Measurements from ENCODE around the gene LEO1. TPM values are rescaled to one million over a fixed set of nuclear protein-coding genes. Genes with fewer than 3 reads are reported as not detected.
A peak's percentile ranks its signal among the peaks of the same experiment; 100 is the strongest.

Gene LEO1
- total and polyA plus RNA-seq, 2 of the 13 experiments (the other 11 are each of a cell fraction or from before 2014, with no cell fraction given): 17.0 to 60.3 TPM

DNA sequence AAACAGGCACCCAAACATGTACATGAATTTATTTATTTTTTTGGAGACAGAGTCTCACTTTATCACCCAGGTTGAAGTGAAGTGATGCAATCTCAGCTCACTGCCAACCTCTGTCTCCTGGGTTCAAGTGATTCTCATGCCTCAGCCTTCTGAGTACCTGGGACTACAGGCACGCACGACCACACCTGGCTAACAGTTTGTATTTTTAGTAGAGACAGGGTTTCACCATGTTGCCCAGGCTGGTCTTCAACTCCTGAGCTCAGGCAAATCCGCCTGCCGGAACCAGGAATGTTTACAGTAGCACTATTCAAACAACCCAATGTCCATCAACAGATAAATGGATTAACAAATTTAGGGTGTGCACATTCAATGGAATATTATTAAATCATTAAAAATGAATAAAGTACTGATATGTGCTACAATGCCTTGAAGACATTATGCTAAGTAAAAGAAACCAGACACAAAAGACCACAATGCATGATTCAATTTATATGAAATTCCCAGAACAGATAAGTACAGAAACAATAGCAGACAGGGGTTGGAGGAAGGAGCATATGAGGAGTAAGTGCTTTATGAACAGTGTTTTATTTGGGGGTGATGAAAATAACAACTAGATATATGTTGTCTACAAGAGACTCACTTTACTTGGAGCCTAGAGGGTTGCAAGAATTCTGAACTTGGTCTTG is 1.3 kb downstream of the LEO1 start (continued):
- TF ChIP-seq, protein P1, sequence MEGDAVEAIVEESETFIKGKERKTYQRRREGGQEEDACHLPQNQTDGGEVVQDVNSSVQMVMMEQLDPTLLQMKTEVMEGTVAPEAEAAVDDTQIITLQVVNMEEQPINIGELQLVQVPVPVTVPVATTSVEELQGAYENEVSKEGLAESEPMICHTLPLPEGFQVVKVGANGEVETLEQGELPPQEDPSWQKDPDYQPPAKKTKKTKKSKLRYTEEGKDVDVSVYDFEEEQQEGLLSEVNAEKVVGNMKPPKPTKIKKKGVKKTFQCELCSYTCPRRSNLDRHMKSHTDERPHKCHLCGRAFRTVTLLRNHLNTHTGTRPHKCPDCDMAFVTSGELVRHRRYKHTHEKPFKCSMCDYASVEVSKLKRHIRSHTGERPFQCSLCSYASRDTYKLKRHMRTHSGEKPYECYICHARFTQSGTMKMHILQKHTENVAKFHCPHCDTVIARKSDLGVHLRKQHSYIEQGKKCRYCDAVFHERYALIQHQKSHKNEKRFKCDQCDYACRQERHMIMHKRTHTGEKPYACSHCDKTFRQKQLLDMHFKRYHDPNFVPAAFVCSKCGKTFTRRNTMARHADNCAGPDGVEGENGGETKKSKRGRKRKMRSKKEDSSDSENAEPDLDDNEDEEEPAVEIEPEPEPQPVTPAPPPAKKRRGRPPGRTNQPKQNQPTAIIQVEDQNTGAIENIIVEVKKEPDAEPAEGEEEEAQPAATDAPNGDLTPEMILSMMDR (CRISPR knock-in tag; IDR thresholded peaks at IDR 0.05): no peak
- TF ChIP-seq XBP1 (CRISPR knock-in tag; IDR thresholded peaks at IDR 0.05) (no peak), ZNF121 (CRISPR knock-in tag; IDR thresholded peaks at IDR 0.05) (0 out of 2 replicates have a peak, but pooled peaks have one; percentile 12), FOXM1 (CRISPR knock-in tag; IDR thresholded peaks at IDR 0.05) (no peak), CHD2 (IDR thresholded peaks at IDR 0.05; ENCODE audit: low read depth, low read length) (no peak), ZBTB20 (CRISPR knock-in tag; IDR thresholded peaks at IDR 0.05; ENCODE audit: borderline replicate concordance, low read depth) (no peak), AHR (CRISPR knock-in tag; IDR thresholded peaks at IDR 0.05) (no peak), GABPA (IDR thresholded peaks at IDR 0.05; ENCODE audit: low read depth, low read length) (no peak), GABPA (CRISPR knock-in tag; IDR thresholded peaks at IDR 0.05; ENCODE audit: low read depth) (0 out of 2 replicates have a peak, but pooled peaks have one; percentile 13), BRD4 (CRISPR knock-in tag; IDR thresholded peaks at IDR 0.05) (no peak), ZNF556 (CRISPR knock-in tag; IDR thresholded peaks at IDR 0.05; ENCODE audit: borderline replicate concordance) (no peak), PAF1 (CRISPR knock-in tag; IDR thresholded peaks at IDR 0.05) (no peak), MAZ (IDR thresholded peaks at IDR 0.05; ENCODE audit: borderline replicate concordance, low read depth, low read length) (no peak), MAZ (CRISPR knock-in tag; IDR thresholded peaks at IDR 0.05; ENCODE audit: low read depth) (no peak), PHF8 (CRISPR knock-in tag; IDR thresholded peaks at IDR 0.05) (no peak), ZNF883 (CRISPR knock-in tag; IDR thresholded peaks at IDR 0.05; ENCODE audit: not compliant biosample characterization) (no peak), ZNF598 (CRISPR knock-in tag; IDR thresholded peaks at IDR 0.05; ENCODE audit: borderline replicate concordance) (no peak), TAF15 (IDR thresholded peaks at IDR 0.05; ENCODE audit: low read depth, low read length, poor library complexity, severe bottlenecking) (no peak), ZFYVE20 (CRISPR knock-in tag; IDR thresholded peaks at IDR 0.05; ENCODE audit: borderline replicate concordance, low read depth) (no peak), HDAC2 (CRISPR knock-in tag; IDR thresholded peaks at IDR 0.05) (peak; percentile 62), ZNF713 (CRISPR knock-in tag; IDR thresholded peaks at IDR 0.05) (no peak)
- TF ChIP-seq, protein P2, sequence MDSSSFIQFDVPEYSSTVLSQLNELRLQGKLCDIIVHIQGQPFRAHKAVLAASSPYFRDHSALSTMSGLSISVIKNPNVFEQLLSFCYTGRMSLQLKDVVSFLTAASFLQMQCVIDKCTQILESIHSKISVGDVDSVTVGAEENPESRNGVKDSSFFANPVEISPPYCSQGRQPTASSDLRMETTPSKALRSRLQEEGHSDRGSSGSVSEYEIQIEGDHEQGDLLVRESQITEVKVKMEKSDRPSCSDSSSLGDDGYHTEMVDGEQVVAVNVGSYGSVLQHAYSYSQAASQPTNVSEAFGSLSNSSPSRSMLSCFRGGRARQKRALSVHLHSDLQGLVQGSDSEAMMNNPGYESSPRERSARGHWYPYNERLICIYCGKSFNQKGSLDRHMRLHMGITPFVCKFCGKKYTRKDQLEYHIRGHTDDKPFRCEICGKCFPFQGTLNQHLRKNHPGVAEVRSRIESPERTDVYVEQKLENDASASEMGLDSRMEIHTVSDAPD (CRISPR knock-in tag; IDR thresholded peaks at IDR 0.05): no peak; the same call in 1 of the 2 replicates
- TF ChIP-seq, protein P3, sequence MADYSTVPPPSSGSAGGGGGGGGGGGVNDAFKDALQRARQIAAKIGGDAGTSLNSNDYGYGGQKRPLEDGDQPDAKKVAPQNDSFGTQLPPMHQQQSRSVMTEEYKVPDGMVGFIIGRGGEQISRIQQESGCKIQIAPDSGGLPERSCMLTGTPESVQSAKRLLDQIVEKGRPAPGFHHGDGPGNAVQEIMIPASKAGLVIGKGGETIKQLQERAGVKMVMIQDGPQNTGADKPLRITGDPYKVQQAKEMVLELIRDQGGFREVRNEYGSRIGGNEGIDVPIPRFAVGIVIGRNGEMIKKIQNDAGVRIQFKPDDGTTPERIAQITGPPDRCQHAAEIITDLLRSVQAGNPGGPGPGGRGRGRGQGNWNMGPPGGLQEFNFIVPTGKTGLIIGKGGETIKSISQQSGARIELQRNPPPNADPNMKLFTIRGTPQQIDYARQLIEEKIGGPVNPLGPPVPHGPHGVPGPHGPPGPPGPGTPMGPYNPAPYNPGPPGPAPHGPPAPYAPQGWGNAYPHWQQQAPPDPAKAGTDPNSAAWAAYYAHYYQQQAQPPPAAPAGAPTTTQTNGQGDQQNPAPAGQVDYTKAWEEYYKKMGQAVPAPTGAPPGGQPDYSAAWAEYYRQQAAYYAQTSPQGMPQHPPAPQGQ (CRISPR knock-in tag; IDR thresholded peaks at IDR 0.05; ENCODE audit: borderline replicate concordance): no peak
- TF ChIP-seq, protein P4, sequence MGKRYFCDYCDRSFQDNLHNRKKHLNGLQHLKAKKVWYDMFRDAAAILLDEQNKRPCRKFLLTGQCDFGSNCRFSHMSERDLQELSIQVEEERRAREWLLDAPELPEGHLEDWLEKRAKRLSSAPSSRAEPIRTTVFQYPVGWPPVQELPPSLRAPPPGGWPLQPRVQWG (CRISPR knock-in tag; IDR thresholded peaks at IDR 0.05; ENCODE audit: borderline replicate concordance, low read depth): no peak
- TF ChIP-seq, protein P5, sequence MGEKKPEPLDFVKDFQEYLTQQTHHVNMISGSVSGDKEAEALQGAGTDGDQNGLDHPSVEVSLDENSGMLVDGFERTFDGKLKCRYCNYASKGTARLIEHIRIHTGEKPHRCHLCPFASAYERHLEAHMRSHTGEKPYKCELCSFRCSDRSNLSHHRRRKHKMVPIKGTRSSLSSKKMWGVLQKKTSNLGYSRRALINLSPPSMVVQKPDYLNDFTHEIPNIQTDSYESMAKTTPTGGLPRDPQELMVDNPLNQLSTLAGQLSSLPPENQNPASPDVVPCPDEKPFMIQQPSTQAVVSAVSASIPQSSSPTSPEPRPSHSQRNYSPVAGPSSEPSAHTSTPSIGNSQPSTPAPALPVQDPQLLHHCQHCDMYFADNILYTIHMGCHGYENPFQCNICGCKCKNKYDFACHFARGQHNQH (CRISPR knock-in tag; IDR thresholded peaks at IDR 0.05): peak; percentile 83; the same call in 1 of the 2 replicates

All from HepG2 (cell line).